GM23338 (cell line): Measurements from ENCODE around the gene BAG5. TPM values are rescaled to one million over a fixed set of nuclear protein-coding genes. Genes with fewer than 3 reads are reported as not detected.

ENCODE experiments used
- ATAC-seq: fragments of 200-7000 bp; cut with Tn5 transposase; 3 replicates; pipeline ENCODE4 v1.9.1; 2020
- DNase-seq: peaks from one replicate; pipeline ENCODE4 v3.0.0-alpha.2; 2015; ENCODE audit warnings: low spot score
- H2AFZ ChIP-seq: fragments of 200-600 bp; sonication (generic); 2 replicates; pipeline ENCODE4 v1.8.0; 2016; ENCODE audit warnings: antibody characterized with exemption, mild to moderate bottlenecking, moderate library complexity
- H3F3A ChIP-seq: fragments of 200-600 bp; sonication (generic); replicated peaks from 2 replicates; pipeline ENCODE4 v1.8.0; 2017; ENCODE audit warnings: antibody characterized with exemption, mixed run types, low read depth
- H3K27ac ChIP-seq: fragments of 200-600 bp; sonication (generic); 2 replicates; pipeline ENCODE4 v1.6.1; 2016; ENCODE audit warnings: low read depth
- H3K27me3 ChIP-seq: fragments of 200-600 bp; sonication (generic); 2 replicates; pipeline ENCODE4 v1.8.0; 2016; ENCODE audit warnings: mild to moderate bottlenecking, mixed run types, moderate library complexity; ENCODE audit not compliant: insufficient read depth
- H3K36me3 ChIP-seq: fragments of 200-600 bp; sonication (generic); 2 replicates; pipeline ENCODE4 v1.8.0; 2016; ENCODE audit warnings: mild to moderate bottlenecking; ENCODE audit not compliant: insufficient read depth
- H3K4me1 ChIP-seq: fragments of 200-600 bp; sonication (generic); 2 replicates; pipeline ENCODE4 v1.8.0; 2016; ENCODE audit warnings: mild to moderate bottlenecking, moderate library complexity; ENCODE audit not compliant: insufficient read depth
- H3K4me2 ChIP-seq: fragments of 200-600 bp; sonication (generic); 2 replicates; pipeline ENCODE4 v1.7.1; 2017; ENCODE audit warnings: mixed run types
- H3K4me3 ChIP-seq: fragments of 200-600 bp; sonication (generic); 2 replicates; pipeline ENCODE4 v1.6.1; 2016; ENCODE audit warnings: mixed run types
- H3K79me2 ChIP-seq: fragments of 200-600 bp; sonication (generic); replicated peaks from 2 replicates; pipeline ENCODE4 v1.8.0; 2017; ENCODE audit warnings: mild to moderate bottlenecking; ENCODE audit not compliant: insufficient read depth
- H3K9me2 ChIP-seq: fragments of 200-600 bp; sonication (generic); 2 replicates; pipeline ENCODE4 v1.8.0; 2017; ENCODE audit not compliant: insufficient read depth
- H4K20me1 ChIP-seq: fragments of 200-600 bp; sonication (generic); replicated peaks from 2 replicates; pipeline ENCODE4 v1.8.0; 2017; ENCODE audit warnings: mild to moderate bottlenecking; ENCODE audit not compliant: insufficient read depth
- H3K27ac Mint-ChIP-seq: 2 replicates; pipeline ENCODE4 v1.8.0; 2020; ENCODE audit warnings: inconsistent platforms, mild to moderate bottlenecking, moderate library complexity, mixed read lengths
- H3K27me3 Mint-ChIP-seq: 3 replicates; pipeline ENCODE4 v1.8.0; 2022; ENCODE audit warnings: low read depth, mild to moderate bottlenecking, moderate library complexity, mixed read lengths, inconsistent platforms; ENCODE audit not compliant: insufficient read depth, poor library complexity
- H3K36me3 Mint-ChIP-seq: 3 replicates; pipeline ENCODE4 v1.8.0; 2021; ENCODE audit warnings: low read depth, mild to moderate bottlenecking, inconsistent platforms, moderate library complexity, mixed read lengths
- H3K4me1 Mint-ChIP-seq: 3 replicates; pipeline ENCODE4 v1.8.0; 2020; ENCODE audit warnings: mild to moderate bottlenecking, inconsistent platforms, mixed read lengths
- H3K4me3 Mint-ChIP-seq: 3 replicates; pipeline ENCODE4 v1.8.0; 2021; ENCODE audit warnings: moderate library complexity, mild to moderate bottlenecking, inconsistent platforms, mixed read lengths
- H3K9me3 Mint-ChIP-seq: 3 replicates; pipeline ENCODE4 v1.8.0; 2020; ENCODE audit warnings: moderate library complexity, mild to moderate bottlenecking, inconsistent platforms, mixed read lengths
- CREB1 ChIP-seq: fragments of 250-450 bp; sonication (Bioruptor Pico); IDR thresholded peaks from 2 replicates; pipeline ENCODE4 v1.5.0; 2020; ENCODE audit warnings: low read depth, mild to moderate bottlenecking, moderate library complexity
- EZH2 ChIP-seq: fragments of 200-600 bp; sonication (generic); IDR thresholded peaks from one replicate; pipeline ENCODE4 v1.8.0; 2017; ENCODE audit warnings: antibody characterized with exemption, mild to moderate bottlenecking, low read depth; ENCODE audit not compliant: unreplicated experiment
- JUNB ChIP-seq: IDR thresholded peaks from one replicate; pipeline ENCODE4 v1.6.1; 2016; ENCODE audit warnings: antibody characterized with exemption; ENCODE audit not compliant: unreplicated experiment
- POLR2AphosphoS5 ChIP-seq: IDR thresholded peaks from 2 replicates; pipeline ENCODE4 v1.6.1; 2016; ENCODE audit warnings: antibody characterized with exemption, low read depth
- STAT1 ChIP-seq: IDR thresholded peaks from one replicate; pipeline ENCODE4 v1.6.1; 2016; ENCODE audit warnings: antibody characterized with exemption; ENCODE audit not compliant: unreplicated experiment
- ZNF114 ChIP-seq: fragments of 250-450 bp; sonication (Bioruptor Pico); IDR thresholded peaks from 2 replicates; pipeline ENCODE4 v1.5.0; 2020; ENCODE audit warnings: mild to moderate bottlenecking, moderate library complexity
- ZNF331 ChIP-seq: fragments of 250-450 bp; sonication (Bioruptor Pico); IDR thresholded peaks from 2 replicates; pipeline ENCODE4 v1.5.0; 2020; ENCODE audit warnings: low read depth, mild to moderate bottlenecking, moderate library complexity
- polyA plus RNA-seq: library from polyadenylated mRNA; unstranded; fragments of >200 nt; fragmentation: Nextera tagmentation; extraction: Ambion mirVana; gene quantifications from 2 replicates; pipeline ENCODE4 v1.2.1, GENCODE V29; 2016
- total RNA-seq: library from RNA; depleted of rRNA; stranded (reverse); fragments of >200 nt; shearing (Covaris generic); gene quantifications from 2 replicates; pipeline ENCODE4 v1.2.3, GENCODE V29; 2014
- TF ChIP-seq, protein P1 (sequence below): IDR thresholded peaks from one replicate; pipeline ENCODE4 v1.6.1; 2018; ENCODE audit warnings: antibody characterized with exemption; ENCODE audit not compliant: unreplicated experiment
- TF ChIP-seq, protein P2 (sequence below), 2 experiments: fragments of 200-600 bp in 1 of 2; sonication (generic) in 1 of 2; conservative IDR thresholded peaks; 2 replicates each; pipeline versions ENCODE4 v1.5.1 to v1.6.1; 2016 to 2017; ENCODE audit warnings: antibody characterized with exemption in 2 of 2, low read depth in 2 of 2, mild to moderate bottlenecking in 2 of 2, moderate library complexity in 1 of 2
- TF ChIP-seq, protein P3 (sequence below): IDR thresholded peaks from 2 replicates; pipeline ENCODE4 v1.6.1; 2016; ENCODE audit warnings: antibody characterized with exemption

BAG5 gene
- total and polyA plus RNA-seq, 2 experiments from 2014 or later, result 21.1 to 29.2 TPM

DNA sequence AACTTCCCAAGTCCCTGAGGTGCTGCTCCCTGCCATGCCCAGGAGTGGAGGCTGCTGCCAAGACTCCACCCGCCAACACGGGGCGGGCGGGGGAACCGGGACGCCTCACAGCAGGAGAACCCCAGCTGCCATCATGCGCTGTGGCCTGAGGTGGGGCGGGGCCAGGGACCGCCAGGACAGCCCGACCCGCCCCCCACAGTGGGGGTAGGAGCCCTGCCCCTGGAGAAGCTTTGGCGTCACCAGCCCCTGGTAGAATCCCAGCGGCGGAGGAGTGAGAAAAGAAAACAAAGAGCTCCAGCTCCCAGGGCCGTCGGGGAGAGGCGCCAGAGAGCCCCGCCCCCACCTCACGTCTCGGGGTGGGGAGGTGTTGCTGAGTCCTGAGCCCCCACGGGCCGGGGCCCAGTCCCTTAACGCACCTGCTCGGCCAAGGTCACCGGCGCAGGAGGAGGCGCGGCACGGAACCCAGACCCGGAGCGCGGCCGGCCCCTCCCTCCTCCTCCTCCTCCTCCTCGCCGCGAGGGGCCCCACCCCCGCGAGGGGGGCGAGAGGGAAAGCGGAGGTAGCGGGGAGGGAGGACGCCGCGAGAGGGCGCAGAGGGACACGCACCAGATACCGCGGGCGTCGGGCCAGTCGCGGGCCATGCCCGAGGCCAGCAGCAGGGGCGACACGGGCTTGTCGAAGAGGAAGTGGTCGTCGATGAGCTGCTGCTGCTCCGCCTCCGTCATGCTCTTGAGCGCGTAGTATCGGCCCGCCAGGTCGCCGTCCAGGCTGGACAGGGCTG is 41.6 kb downstream of the BAG5 start:
- H3K27ac Mint-ChIP-seq, result no peak overlapping the region
- H3K27me3 Mint-ChIP-seq, result peaks cover 33% of the 10 kb centered on the region
- no peak overlapping the region for H3K27ac ChIP-seq
- ATAC-seq, result peak; percentile 12
- DNase-seq, result peak; percentile 84
- no peaks in the 10 kb centered on the region for H3K9me2 ChIP-seq
- H3K4me3 ChIP-seq, result peak overlapping the region; percentile 90
- H3K9me3 Mint-ChIP-seq, result peaks cover 4% of the 10 kb centered on the region; the same call in 2 of the 3 replicates
- H3K27me3 ChIP-seq, result peaks cover 22% of the 10 kb centered on the region
- TF ChIP-seq, protein P1, sequence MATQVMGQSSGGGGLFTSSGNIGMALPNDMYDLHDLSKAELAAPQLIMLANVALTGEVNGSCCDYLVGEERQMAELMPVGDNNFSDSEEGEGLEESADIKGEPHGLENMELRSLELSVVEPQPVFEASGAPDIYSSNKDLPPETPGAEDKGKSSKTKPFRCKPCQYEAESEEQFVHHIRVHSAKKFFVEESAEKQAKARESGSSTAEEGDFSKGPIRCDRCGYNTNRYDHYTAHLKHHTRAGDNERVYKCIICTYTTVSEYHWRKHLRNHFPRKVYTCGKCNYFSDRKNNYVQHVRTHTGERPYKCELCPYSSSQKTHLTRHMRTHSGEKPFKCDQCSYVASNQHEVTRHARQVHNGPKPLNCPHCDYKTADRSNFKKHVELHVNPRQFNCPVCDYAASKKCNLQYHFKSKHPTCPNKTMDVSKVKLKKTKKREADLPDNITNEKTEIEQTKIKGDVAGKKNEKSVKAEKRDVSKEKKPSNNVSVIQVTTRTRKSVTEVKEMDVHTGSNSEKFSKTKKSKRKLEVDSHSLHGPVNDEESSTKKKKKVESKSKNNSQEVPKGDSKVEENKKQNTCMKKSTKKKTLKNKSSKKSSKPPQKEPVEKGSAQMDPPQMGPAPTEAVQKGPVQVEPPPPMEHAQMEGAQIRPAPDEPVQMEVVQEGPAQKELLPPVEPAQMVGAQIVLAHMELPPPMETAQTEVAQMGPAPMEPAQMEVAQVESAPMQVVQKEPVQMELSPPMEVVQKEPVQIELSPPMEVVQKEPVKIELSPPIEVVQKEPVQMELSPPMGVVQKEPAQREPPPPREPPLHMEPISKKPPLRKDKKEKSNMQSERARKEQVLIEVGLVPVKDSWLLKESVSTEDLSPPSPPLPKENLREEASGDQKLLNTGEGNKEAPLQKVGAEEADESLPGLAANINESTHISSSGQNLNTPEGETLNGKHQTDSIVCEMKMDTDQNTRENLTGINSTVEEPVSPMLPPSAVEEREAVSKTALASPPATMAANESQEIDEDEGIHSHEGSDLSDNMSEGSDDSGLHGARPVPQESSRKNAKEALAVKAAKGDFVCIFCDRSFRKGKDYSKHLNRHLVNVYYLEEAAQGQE, result no peak
- TF ChIP-seq, protein P2, sequence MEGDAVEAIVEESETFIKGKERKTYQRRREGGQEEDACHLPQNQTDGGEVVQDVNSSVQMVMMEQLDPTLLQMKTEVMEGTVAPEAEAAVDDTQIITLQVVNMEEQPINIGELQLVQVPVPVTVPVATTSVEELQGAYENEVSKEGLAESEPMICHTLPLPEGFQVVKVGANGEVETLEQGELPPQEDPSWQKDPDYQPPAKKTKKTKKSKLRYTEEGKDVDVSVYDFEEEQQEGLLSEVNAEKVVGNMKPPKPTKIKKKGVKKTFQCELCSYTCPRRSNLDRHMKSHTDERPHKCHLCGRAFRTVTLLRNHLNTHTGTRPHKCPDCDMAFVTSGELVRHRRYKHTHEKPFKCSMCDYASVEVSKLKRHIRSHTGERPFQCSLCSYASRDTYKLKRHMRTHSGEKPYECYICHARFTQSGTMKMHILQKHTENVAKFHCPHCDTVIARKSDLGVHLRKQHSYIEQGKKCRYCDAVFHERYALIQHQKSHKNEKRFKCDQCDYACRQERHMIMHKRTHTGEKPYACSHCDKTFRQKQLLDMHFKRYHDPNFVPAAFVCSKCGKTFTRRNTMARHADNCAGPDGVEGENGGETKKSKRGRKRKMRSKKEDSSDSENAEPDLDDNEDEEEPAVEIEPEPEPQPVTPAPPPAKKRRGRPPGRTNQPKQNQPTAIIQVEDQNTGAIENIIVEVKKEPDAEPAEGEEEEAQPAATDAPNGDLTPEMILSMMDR (conservative IDR thresholded peaks at IDR 0.05; ENCODE audit: low read depth in 2 of 2), result peak; percentile 30 to 64; a peak in 3 of 4 replicates
- peaks cover 28% of the 10 kb centered on the region for H3K4me1 Mint-ChIP-seq
- no peaks in the 10 kb centered on the region; the same call in 1 of the 2 replicates for H3K36me3 ChIP-seq
- H3K4me2 ChIP-seq, result peak overlapping the region; percentile 88
- H3K4me3 Mint-ChIP-seq, result peak overlapping the region; percentile 68; the same call in 2 of the 3 replicates
- peaks cover 14% of the 10 kb centered on the region for H3K36me3 Mint-ChIP-seq
- peaks cover 26% of the 10 kb centered on the region for H3F3A ChIP-seq
- H2AFZ ChIP-seq, result no peak overlapping the region
- no peaks in the 10 kb centered on the region for H3K79me2 ChIP-seq
- H3K4me1 ChIP-seq, result peaks cover 17% of the 10 kb centered on the region
- peaks cover 11% of the 10 kb centered on the region for H4K20me1 ChIP-seq

DNA sequence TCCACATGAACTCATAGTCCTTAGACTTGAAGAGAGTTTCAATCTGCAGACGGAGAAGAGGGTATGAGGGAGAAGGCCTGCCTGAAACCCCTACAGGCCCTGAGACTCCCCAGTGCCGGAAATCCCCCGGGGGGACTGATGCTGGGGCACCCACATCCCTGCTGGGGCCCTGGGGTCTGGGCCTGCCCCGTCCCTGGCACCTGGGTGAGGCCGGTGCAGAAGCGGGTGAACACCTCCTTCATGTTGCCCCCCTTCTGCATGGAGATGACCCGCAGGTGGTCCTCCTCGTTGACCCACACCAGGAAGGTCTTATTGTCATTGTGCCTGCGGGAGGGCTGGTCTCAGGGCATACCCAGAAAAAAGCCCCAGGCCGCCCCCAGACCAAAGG is 42.2 kb downstream of the BAG5 start:
- peaks cover 32% of the 10 kb centered on the region for H3K27me3 Mint-ChIP-seq
- H3K4me1 ChIP-seq, result peaks cover 17% of the 10 kb centered on the region
- H3K27ac Mint-ChIP-seq, result no peak overlapping the region
- peak overlapping the region; percentile 88 for H3K4me2 ChIP-seq
- H3K4me3 Mint-ChIP-seq, result peak overlapping the region; percentile 54
- H3K36me3 ChIP-seq, result no peaks in the 10 kb centered on the region; the same call in 1 of the 2 replicates
- H3K9me3 Mint-ChIP-seq, result peaks cover 4% of the 10 kb centered on the region; the same call in 2 of the 3 replicates
- peaks cover 11% of the 10 kb centered on the region for H4K20me1 ChIP-seq
- no peaks in the 10 kb centered on the region for H3K79me2 ChIP-seq
- H3K36me3 Mint-ChIP-seq, result peaks cover 14% of the 10 kb centered on the region
- H3K4me3 ChIP-seq, result peak overlapping the region; percentile 90
- H3K27ac ChIP-seq, result no peak overlapping the region
- no peak for DNase-seq
- no peak overlapping the region for H2AFZ ChIP-seq
- peaks cover 28% of the 10 kb centered on the region for H3K4me1 Mint-ChIP-seq
- no peak for ATAC-seq
- H3K9me2 ChIP-seq, result no peaks in the 10 kb centered on the region
- H3K27me3 ChIP-seq, result peaks cover 17% of the 10 kb centered on the region
- H3F3A ChIP-seq, result peaks cover 29% of the 10 kb centered on the region
- TF ChIP-seq EZH2 (no peak), JUNB (no peak), STAT1 (no peak), ZNF331 (no peak), POLR2AphosphoS5 (no peak), ZNF114 (CRISPR knock-in tag) (no peak), CREB1 (CRISPR knock-in tag) (no peak)
- TF ChIP-seq, protein P3, sequence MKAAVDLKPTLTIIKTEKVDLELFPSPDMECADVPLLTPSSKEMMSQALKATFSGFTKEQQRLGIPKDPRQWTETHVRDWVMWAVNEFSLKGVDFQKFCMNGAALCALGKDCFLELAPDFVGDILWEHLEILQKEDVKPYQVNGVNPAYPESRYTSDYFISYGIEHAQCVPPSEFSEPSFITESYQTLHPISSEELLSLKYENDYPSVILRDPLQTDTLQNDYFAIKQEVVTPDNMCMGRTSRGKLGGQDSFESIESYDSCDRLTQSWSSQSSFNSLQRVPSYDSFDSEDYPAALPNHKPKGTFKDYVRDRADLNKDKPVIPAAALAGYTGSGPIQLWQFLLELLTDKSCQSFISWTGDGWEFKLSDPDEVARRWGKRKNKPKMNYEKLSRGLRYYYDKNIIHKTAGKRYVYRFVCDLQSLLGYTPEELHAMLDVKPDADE, result no peak
- TF ChIP-seq, protein P1, result no peak
